ENCODE data around the gene UQCRFS1.

DNA sequence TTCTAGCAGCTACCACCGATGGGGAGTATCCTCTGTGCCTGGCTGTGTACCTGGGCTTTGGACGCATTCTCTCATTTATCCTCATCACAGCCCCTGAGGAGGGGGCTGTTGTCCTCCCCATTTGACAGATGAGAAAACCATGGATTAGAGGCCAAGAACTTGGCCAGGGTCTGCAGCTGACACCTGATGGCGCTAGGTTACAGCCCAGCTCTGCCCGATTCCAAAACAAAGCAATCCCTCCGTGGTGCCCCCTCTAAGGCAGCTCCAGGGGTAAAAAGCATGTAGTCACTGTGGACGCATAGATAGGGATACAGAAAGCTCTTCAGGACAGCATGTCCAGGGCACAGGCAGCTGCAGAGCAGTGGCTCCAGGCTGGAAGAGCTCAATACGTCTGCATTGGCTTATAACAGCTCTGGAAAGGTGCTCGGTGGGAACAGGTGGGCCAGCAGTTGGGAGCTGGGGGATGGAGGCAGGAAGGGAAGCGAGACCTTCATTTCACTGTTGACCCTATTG is 35.4 kb upstream of the UQCRFS1 start:
- TF ChIP-seq POLR2A (IDR thresholded peaks at IDR 0.05): no peak
- TF ChIP-seq, protein P1, sequence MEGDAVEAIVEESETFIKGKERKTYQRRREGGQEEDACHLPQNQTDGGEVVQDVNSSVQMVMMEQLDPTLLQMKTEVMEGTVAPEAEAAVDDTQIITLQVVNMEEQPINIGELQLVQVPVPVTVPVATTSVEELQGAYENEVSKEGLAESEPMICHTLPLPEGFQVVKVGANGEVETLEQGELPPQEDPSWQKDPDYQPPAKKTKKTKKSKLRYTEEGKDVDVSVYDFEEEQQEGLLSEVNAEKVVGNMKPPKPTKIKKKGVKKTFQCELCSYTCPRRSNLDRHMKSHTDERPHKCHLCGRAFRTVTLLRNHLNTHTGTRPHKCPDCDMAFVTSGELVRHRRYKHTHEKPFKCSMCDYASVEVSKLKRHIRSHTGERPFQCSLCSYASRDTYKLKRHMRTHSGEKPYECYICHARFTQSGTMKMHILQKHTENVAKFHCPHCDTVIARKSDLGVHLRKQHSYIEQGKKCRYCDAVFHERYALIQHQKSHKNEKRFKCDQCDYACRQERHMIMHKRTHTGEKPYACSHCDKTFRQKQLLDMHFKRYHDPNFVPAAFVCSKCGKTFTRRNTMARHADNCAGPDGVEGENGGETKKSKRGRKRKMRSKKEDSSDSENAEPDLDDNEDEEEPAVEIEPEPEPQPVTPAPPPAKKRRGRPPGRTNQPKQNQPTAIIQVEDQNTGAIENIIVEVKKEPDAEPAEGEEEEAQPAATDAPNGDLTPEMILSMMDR (IDR thresholded peaks at IDR 0.05): no peak
